GM23338 (cell line): ENCODE data around the gene SLC44A4. TPM values are rescaled to one million over a fixed set of nuclear protein-coding genes. Genes with fewer than 3 reads are reported as not detected.
"Not testable (repeated sequence)": the region's sequence is repeated elsewhere in the genome, so short reads cannot be mapped to it uniquely, and the experiment has no call there.

Experiments
- ATAC-seq: fragments of 200-7000 bp; cut with Tn5 transposase; 3 replicates; pipeline ENCODE4 v1.9.1; 2020
- DNase-seq: peaks from one replicate; pipeline ENCODE4 v3.0.0-alpha.2; 2015; ENCODE audit warnings: low spot score
- H2AFZ ChIP-seq: fragments of 200-600 bp; sonication (generic); 2 replicates; pipeline ENCODE4 v1.8.0; 2016; ENCODE audit warnings: antibody characterized with exemption, mild to moderate bottlenecking, moderate library complexity
- H3F3A ChIP-seq: fragments of 200-600 bp; sonication (generic); replicated peaks from 2 replicates; pipeline ENCODE4 v1.8.0; 2017; ENCODE audit warnings: antibody characterized with exemption, mixed run types, low read depth
- H3K27ac ChIP-seq: fragments of 200-600 bp; sonication (generic); 2 replicates; pipeline ENCODE4 v1.6.1; 2016; ENCODE audit warnings: low read depth
- H3K27me3 ChIP-seq: fragments of 200-600 bp; sonication (generic); 2 replicates; pipeline ENCODE4 v1.8.0; 2016; ENCODE audit warnings: mild to moderate bottlenecking, mixed run types, moderate library complexity; ENCODE audit not compliant: insufficient read depth
- H3K36me3 ChIP-seq: fragments of 200-600 bp; sonication (generic); 2 replicates; pipeline ENCODE4 v1.8.0; 2016; ENCODE audit warnings: mild to moderate bottlenecking; ENCODE audit not compliant: insufficient read depth
- H3K4me1 ChIP-seq: fragments of 200-600 bp; sonication (generic); 2 replicates; pipeline ENCODE4 v1.8.0; 2016; ENCODE audit warnings: mild to moderate bottlenecking, moderate library complexity; ENCODE audit not compliant: insufficient read depth
- H3K4me2 ChIP-seq: fragments of 200-600 bp; sonication (generic); 2 replicates; pipeline ENCODE4 v1.7.1; 2017; ENCODE audit warnings: mixed run types
- H3K4me3 ChIP-seq: fragments of 200-600 bp; sonication (generic); 2 replicates; pipeline ENCODE4 v1.6.1; 2016; ENCODE audit warnings: mixed run types
- H3K79me2 ChIP-seq: fragments of 200-600 bp; sonication (generic); replicated peaks from 2 replicates; pipeline ENCODE4 v1.8.0; 2017; ENCODE audit warnings: mild to moderate bottlenecking; ENCODE audit not compliant: insufficient read depth
- H3K9me2 ChIP-seq: fragments of 200-600 bp; sonication (generic); 2 replicates; pipeline ENCODE4 v1.8.0; 2017; ENCODE audit not compliant: insufficient read depth
- H4K20me1 ChIP-seq: fragments of 200-600 bp; sonication (generic); replicated peaks from 2 replicates; pipeline ENCODE4 v1.8.0; 2017; ENCODE audit warnings: mild to moderate bottlenecking; ENCODE audit not compliant: insufficient read depth
- H3K27ac Mint-ChIP-seq: 2 replicates; pipeline ENCODE4 v1.8.0; 2020; ENCODE audit warnings: inconsistent platforms, mild to moderate bottlenecking, moderate library complexity, mixed read lengths
- H3K27me3 Mint-ChIP-seq: 3 replicates; pipeline ENCODE4 v1.8.0; 2022; ENCODE audit warnings: low read depth, mild to moderate bottlenecking, moderate library complexity, mixed read lengths, inconsistent platforms; ENCODE audit not compliant: insufficient read depth, poor library complexity
- H3K36me3 Mint-ChIP-seq: 3 replicates; pipeline ENCODE4 v1.8.0; 2021; ENCODE audit warnings: low read depth, mild to moderate bottlenecking, inconsistent platforms, moderate library complexity, mixed read lengths
- H3K4me1 Mint-ChIP-seq: 3 replicates; pipeline ENCODE4 v1.8.0; 2020; ENCODE audit warnings: mild to moderate bottlenecking, inconsistent platforms, mixed read lengths
- H3K4me3 Mint-ChIP-seq: 3 replicates; pipeline ENCODE4 v1.8.0; 2021; ENCODE audit warnings: moderate library complexity, mild to moderate bottlenecking, inconsistent platforms, mixed read lengths
- H3K9me3 Mint-ChIP-seq: 3 replicates; pipeline ENCODE4 v1.8.0; 2020; ENCODE audit warnings: moderate library complexity, mild to moderate bottlenecking, inconsistent platforms, mixed read lengths
- CREB1 ChIP-seq: fragments of 250-450 bp; sonication (Bioruptor Pico); IDR thresholded peaks from 2 replicates; pipeline ENCODE4 v1.5.0; 2020; ENCODE audit warnings: low read depth, mild to moderate bottlenecking, moderate library complexity
- EZH2 ChIP-seq: fragments of 200-600 bp; sonication (generic); IDR thresholded peaks from one replicate; pipeline ENCODE4 v1.8.0; 2017; ENCODE audit warnings: antibody characterized with exemption, mild to moderate bottlenecking, low read depth; ENCODE audit not compliant: unreplicated experiment
- NANOG ChIP-seq: IDR thresholded peaks from 2 replicates; pipeline ENCODE4 v1.6.1; 2016; ENCODE audit warnings: antibody characterized with exemption, borderline replicate concordance
- POLR2AphosphoS5 ChIP-seq: IDR thresholded peaks from 2 replicates; pipeline ENCODE4 v1.6.1; 2016; ENCODE audit warnings: antibody characterized with exemption, low read depth
- STAT1 ChIP-seq: IDR thresholded peaks from one replicate; pipeline ENCODE4 v1.6.1; 2016; ENCODE audit warnings: antibody characterized with exemption; ENCODE audit not compliant: unreplicated experiment
- ZNF114 ChIP-seq: fragments of 250-450 bp; sonication (Bioruptor Pico); IDR thresholded peaks from 2 replicates; pipeline ENCODE4 v1.5.0; 2020; ENCODE audit warnings: mild to moderate bottlenecking, moderate library complexity
- ZNF331 ChIP-seq: fragments of 250-450 bp; sonication (Bioruptor Pico); IDR thresholded peaks from 2 replicates; pipeline ENCODE4 v1.5.0; 2020; ENCODE audit warnings: low read depth, mild to moderate bottlenecking, moderate library complexity
- polyA plus RNA-seq: library from polyadenylated mRNA; unstranded; fragments of >200 nt; fragmentation: Nextera tagmentation; extraction: Ambion mirVana; gene quantifications from 2 replicates; pipeline ENCODE4 v1.2.1, GENCODE V29; 2016
- total RNA-seq: library from RNA; depleted of rRNA; stranded (reverse); fragments of >200 nt; shearing (Covaris generic); gene quantifications from 2 replicates; pipeline ENCODE4 v1.2.3, GENCODE V29; 2014
- TF ChIP-seq, protein P1 (sequence below): IDR thresholded peaks from 2 replicates; pipeline ENCODE4 v1.6.1; 2016; ENCODE audit warnings: antibody characterized with exemption
- TF ChIP-seq, protein P2 (sequence below): IDR thresholded peaks from one replicate; pipeline ENCODE4 v1.6.1; 2018; ENCODE audit warnings: antibody characterized with exemption; ENCODE audit not compliant: unreplicated experiment

Gene SLC44A4
- total and polyA plus RNA-seq, 2 experiments from 2014 or later = 1.1 to 3.7 TPM

DNA sequence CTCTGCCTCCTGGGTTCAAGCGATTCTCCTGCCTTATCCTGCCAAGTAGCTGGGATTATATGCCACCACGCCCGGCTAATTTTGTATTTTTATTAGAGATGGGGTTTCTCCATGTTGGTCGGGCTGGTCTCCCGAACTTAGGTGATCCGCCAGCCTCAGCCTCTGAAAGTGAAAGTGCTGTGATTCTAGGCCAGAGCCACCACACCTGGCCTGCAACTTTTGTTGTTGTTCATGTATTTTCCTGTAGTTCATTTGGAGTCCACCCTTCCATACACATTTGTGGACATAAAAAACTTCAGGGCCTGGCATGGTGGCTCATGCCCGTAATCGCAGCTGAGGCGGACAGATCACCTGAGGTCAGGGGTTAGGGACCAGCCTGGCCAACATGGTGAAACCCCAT lies 36.7 kb downstream of the SLC44A4 start:
- Histone ChIP-seq H3K27ac (peak overlapping the region; percentile 75), H3F3A (peaks cover 51% of the 10 kb centered on the region), H3K4me1 (peaks cover 12% of the 10 kb centered on the region), H2AFZ (no peak overlapping the region), H4K20me1 (peaks cover 30% of the 10 kb centered on the region), H3K4me2 (no peak overlapping the region), H3K4me3 (no peak overlapping the region), H3K9me2 (no peaks in the 10 kb centered on the region), H3K27me3 (no peaks in the 10 kb centered on the region), H3K36me3 (peaks cover 37% of the 10 kb centered on the region), H3K79me2 (peaks cover 20% of the 10 kb centered on the region)
- DNase-seq (no peak), ATAC-seq (peak; percentile 4; the same call in 1 of the 3 replicates)
- H3K4me1 Mint-ChIP-seq = peaks cover 13% of the 10 kb centered on the region
- no peak for TF ChIP-seq EZH2
- H3K36me3 Mint-ChIP-seq = peaks cover 46% of the 10 kb centered on the region
- no peaks in the 10 kb centered on the region; the same call in 2 of the 3 replicates for H3K9me3 Mint-ChIP-seq
- no peak overlapping the region for H3K4me3 Mint-ChIP-seq
- H3K27ac Mint-ChIP-seq = no peak overlapping the region
- peaks cover 11% of the 10 kb centered on the region for H3K27me3 Mint-ChIP-seq

DNA sequence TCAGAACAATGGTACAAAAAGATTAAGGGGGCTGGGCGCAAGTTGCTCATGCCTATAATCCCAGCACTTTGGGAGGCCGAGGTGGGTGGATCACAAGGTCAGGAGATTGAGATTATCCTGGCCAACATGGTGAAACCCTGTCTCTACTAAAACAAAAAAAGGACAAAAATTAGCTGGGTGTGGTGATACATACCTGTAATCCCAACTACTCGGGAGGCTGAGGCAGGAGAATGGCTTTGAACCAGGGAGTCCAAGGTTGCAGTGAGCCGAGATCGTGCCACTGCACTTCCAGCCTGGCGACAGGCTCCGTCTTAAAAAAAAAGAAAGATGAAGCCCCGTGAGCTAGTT lies 39.0 kb downstream of the SLC44A4 start:
- H3K27ac Mint-ChIP-seq, H3K4me3 ChIP-seq, H3K9me3 Mint-ChIP-seq, H3K4me3 Mint-ChIP-seq, H3K9me2 ChIP-seq, H3K27me3 ChIP-seq, H2AFZ ChIP-seq, DNase-seq, H3K4me2 ChIP-seq, ATAC-seq: not testable (repeated sequence)
- Histone ChIP-seq H3K79me2 (peaks cover 43% of the 10 kb centered on the region), H4K20me1 (peaks cover 40% of the 10 kb centered on the region), H3K27ac (peak overlapping the region; percentile 80; the same call in 1 of the 2 replicates), H3K4me1 (peaks cover 21% of the 10 kb centered on the region), H3F3A (peaks cover 69% of the 10 kb centered on the region), H3K36me3 (peaks cover 50% of the 10 kb centered on the region)
- peaks cover 24% of the 10 kb centered on the region for H3K27me3 Mint-ChIP-seq
- H3K4me1 Mint-ChIP-seq = peaks cover 24% of the 10 kb centered on the region
- peaks cover 69% of the 10 kb centered on the region for H3K36me3 Mint-ChIP-seq

DNA sequence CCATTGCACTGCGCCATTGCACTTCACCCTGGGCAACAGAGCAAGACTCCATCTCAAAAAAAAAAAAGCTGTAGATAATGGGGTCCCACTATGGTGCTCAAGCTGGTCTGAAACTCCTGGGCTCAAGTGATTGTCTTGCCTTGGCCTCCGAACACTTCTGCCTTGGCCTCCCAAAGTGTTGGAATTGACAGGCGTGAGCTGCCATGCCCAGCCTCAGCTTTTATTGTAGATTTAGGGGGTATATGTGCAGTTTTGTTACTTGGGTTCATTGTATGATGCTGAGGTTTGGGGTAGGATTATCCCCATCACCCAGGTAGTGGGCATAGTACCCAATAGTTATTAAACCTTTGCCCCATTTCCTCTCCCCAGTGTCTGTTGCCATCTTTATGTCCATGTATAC lies 39.8 kb downstream of the SLC44A4 start:
- peak overlapping the region; percentile 80 for H3K27ac ChIP-seq
- H3K36me3 Mint-ChIP-seq = peaks cover 70% of the 10 kb centered on the region
- DNase-seq = no peak
- H3K9me2 ChIP-seq = no peaks in the 10 kb centered on the region
- H3K9me3 Mint-ChIP-seq = peaks cover 7% of the 10 kb centered on the region; the same call in 1 of the 3 replicates
- no peak for ATAC-seq
- H3F3A ChIP-seq = peaks cover 69% of the 10 kb centered on the region
- H4K20me1 ChIP-seq = peaks cover 40% of the 10 kb centered on the region
- H2AFZ ChIP-seq = no peak overlapping the region
- peak overlapping the region; percentile 97 for H3K4me3 Mint-ChIP-seq
- no peak overlapping the region; the same call in 1 of the 2 replicates for H3K27ac Mint-ChIP-seq
- peaks cover 43% of the 10 kb centered on the region for H3K79me2 ChIP-seq
- peaks cover 21% of the 10 kb centered on the region for H3K4me1 ChIP-seq
- peaks cover 50% of the 10 kb centered on the region for H3K36me3 ChIP-seq
- H3K4me1 Mint-ChIP-seq = peaks cover 26% of the 10 kb centered on the region
- peaks cover 26% of the 10 kb centered on the region for H3K27me3 Mint-ChIP-seq
- H3K4me3 ChIP-seq = peak overlapping the region; percentile 84
- peak overlapping the region; percentile 99; the same call in 1 of the 2 replicates for H3K4me2 ChIP-seq
- no peaks in the 10 kb centered on the region for H3K27me3 ChIP-seq
- TF ChIP-seq POLR2AphosphoS5 = no peak
- TF ChIP-seq NANOG = no peak
- TF ChIP-seq, protein P1, sequence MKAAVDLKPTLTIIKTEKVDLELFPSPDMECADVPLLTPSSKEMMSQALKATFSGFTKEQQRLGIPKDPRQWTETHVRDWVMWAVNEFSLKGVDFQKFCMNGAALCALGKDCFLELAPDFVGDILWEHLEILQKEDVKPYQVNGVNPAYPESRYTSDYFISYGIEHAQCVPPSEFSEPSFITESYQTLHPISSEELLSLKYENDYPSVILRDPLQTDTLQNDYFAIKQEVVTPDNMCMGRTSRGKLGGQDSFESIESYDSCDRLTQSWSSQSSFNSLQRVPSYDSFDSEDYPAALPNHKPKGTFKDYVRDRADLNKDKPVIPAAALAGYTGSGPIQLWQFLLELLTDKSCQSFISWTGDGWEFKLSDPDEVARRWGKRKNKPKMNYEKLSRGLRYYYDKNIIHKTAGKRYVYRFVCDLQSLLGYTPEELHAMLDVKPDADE = no peak
- TF ChIP-seq CREB1 (CRISPR knock-in tag) = no peak
- TF ChIP-seq STAT1 = no peak
- TF ChIP-seq, protein P2, sequence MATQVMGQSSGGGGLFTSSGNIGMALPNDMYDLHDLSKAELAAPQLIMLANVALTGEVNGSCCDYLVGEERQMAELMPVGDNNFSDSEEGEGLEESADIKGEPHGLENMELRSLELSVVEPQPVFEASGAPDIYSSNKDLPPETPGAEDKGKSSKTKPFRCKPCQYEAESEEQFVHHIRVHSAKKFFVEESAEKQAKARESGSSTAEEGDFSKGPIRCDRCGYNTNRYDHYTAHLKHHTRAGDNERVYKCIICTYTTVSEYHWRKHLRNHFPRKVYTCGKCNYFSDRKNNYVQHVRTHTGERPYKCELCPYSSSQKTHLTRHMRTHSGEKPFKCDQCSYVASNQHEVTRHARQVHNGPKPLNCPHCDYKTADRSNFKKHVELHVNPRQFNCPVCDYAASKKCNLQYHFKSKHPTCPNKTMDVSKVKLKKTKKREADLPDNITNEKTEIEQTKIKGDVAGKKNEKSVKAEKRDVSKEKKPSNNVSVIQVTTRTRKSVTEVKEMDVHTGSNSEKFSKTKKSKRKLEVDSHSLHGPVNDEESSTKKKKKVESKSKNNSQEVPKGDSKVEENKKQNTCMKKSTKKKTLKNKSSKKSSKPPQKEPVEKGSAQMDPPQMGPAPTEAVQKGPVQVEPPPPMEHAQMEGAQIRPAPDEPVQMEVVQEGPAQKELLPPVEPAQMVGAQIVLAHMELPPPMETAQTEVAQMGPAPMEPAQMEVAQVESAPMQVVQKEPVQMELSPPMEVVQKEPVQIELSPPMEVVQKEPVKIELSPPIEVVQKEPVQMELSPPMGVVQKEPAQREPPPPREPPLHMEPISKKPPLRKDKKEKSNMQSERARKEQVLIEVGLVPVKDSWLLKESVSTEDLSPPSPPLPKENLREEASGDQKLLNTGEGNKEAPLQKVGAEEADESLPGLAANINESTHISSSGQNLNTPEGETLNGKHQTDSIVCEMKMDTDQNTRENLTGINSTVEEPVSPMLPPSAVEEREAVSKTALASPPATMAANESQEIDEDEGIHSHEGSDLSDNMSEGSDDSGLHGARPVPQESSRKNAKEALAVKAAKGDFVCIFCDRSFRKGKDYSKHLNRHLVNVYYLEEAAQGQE = no peak
- TF ChIP-seq ZNF114 (CRISPR knock-in tag) = no peak
- no peak for TF ChIP-seq EZH2
- TF ChIP-seq ZNF331 = no peak
